DND-41 (cell line): ENCODE data around the gene STX1B.

Experiments used
- ATAC-seq: fragments of 200-7000 bp; cut with Tn5 transposase; 3 replicates; pipeline ENCODE4 v1.9.1; 2021; ENCODE audit warnings: low read depth; ENCODE audit not compliant: insufficient read depth
- DNase-seq: peaks from one replicate; pipeline ENCODE4 v3.0.0-alpha.2; 2020
- H2AFZ ChIP-seq: 2 replicates; pipeline ENCODE4 v1.6.0; 2012; ENCODE audit warnings: low read depth, low read length
- H3K27ac ChIP-seq: 2 replicates; pipeline ENCODE4 v1.5.1; 2012; ENCODE audit warnings: low read length, inconsistent platforms
- H3K27me3 ChIP-seq: fragments of 200-600 bp; sonication (generic); 2 replicates; pipeline ENCODE4 v1.6.0; 2012; ENCODE audit warnings: low read length, mild to moderate bottlenecking, inconsistent platforms; ENCODE audit not compliant: insufficient read depth, poor library complexity
- H3K36me3 ChIP-seq: 2 replicates; pipeline ENCODE4 v1.5.1; 2012; ENCODE audit warnings: low read length, inconsistent platforms; ENCODE audit not compliant: insufficient read depth
- H3K4me1 ChIP-seq: 2 replicates; pipeline ENCODE4 v1.5.1; 2012; ENCODE audit warnings: mild to moderate bottlenecking, low read length; ENCODE audit not compliant: insufficient read depth
- H3K4me2 ChIP-seq: 2 replicates; pipeline ENCODE4 v1.6.0; 2012; ENCODE audit warnings: mild to moderate bottlenecking, moderate library complexity, low read length, inconsistent platforms; ENCODE audit not compliant: insufficient read depth
- H3K4me3 ChIP-seq, 2 experiments: fragments of 200-600 bp in 1 of 2; shearing (Covaris generic) in 1 of 2; 2 replicates each; pipeline ENCODE4 v1.5.1; 2012 to 2016; ENCODE audit warnings: inconsistent platforms in 2 of 2, low read length in 2 of 2, mild to moderate bottlenecking in 2 of 2, low read depth in 1 of 2, moderate library complexity in 1 of 2
- H3K79me2 ChIP-seq: 2 replicates; pipeline ENCODE4 v1.6.0; 2012; ENCODE audit warnings: low read length, inconsistent platforms; ENCODE audit not compliant: insufficient read depth
- H3K9ac ChIP-seq: 2 replicates; pipeline ENCODE4 v1.6.0; 2012; ENCODE audit warnings: low read depth, mild to moderate bottlenecking, inconsistent platforms, low read length, moderate library complexity
- H3K9me3 ChIP-seq: 2 replicates; pipeline ENCODE4 v1.5.1; 2012; ENCODE audit warnings: low read length, moderate library complexity, mild to moderate bottlenecking, inconsistent platforms; ENCODE audit not compliant: insufficient read depth, severe bottlenecking
- H4K20me1 ChIP-seq: 2 replicates; pipeline ENCODE4 v1.6.0; 2012; ENCODE audit warnings: low read length; ENCODE audit not compliant: insufficient read depth
- EZH2 ChIP-seq: IDR thresholded peaks from 3 replicates; pipeline ENCODE4 v1.6.1; 2012; ENCODE audit warnings: borderline replicate concordance, low read depth, mild to moderate bottlenecking, moderate library complexity, low read length, inconsistent platforms; ENCODE audit not compliant: severe bottlenecking
- TF ChIP-seq, protein P1 (sequence below): IDR thresholded peaks from 2 replicates; pipeline ENCODE4 v1.5.1; 2012; ENCODE audit warnings: borderline replicate concordance, low read length, moderate library complexity, mild to moderate bottlenecking; ENCODE audit not compliant: poor library complexity, severe bottlenecking; ENCODE audit errors: extremely low read depth

The STX1B gene

DNA sequence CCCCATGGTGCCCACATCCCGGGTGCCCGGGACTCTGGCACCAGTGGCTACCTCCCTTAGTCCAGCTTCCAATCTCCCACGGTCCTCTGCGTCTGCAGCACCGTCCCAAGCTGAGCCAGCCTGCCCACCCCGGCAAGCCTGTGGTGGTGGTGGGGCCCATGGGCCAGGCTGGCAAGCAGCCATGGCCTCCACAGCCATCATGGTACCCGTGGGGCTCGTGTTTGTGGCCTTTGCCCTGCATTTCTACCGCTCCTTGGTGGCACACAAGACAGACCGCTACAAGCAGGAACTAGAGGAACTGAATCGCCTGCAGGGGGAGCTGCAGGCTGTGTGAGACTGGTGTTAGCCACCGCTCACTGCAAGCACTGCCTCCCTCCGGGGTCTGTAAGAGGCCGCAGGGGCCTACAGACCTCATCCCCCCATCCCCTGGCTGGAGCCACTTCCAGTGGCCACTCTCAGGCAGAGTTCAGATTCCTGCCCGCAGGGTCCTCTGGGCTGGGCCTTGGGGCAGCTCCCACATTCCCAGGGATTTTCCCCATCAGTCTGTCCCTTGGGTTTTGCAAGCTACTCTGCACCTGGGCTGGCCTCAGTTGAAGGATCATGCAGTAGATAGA lies 56.8 kb downstream of the STX1B start:
- H3K79me2 ChIP-seq, result peaks cover 11% of the 10 kb centered on the region
- peak; percentile 47 for ATAC-seq
- no peak overlapping the region for H3K4me2 ChIP-seq

DNA sequence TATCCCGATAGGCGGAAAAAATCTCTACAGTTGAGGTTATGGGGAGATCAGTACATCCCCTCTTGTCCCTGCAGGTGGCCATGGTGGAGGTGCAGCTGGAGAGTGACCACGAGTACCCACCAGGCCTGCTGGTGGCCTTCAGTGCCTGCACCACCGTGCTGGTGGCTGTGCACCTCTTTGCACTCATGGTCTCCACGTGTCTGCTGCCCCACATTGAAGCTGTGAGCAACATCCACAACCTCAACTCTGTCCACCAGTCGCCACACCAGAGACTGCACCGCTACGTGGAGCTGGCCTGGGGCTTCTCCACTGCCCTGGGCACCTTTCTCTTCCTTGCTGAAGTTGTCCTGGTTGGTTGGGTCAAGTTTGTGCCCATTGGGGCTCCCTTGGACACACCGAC lies 57.3 kb downstream of the STX1B start:
- Histone ChIP-seq H3K9ac (no peak overlapping the region), H3K4me2 (no peak overlapping the region)

More for the DNA sequence above, 56.8 kb downstream of the STX1B start:
- H3K9me3 ChIP-seq, result no peaks in the 10 kb centered on the region
- peaks cover 1% of the 10 kb centered on the region; the same call in 1 of the 2 replicates for H3K36me3 ChIP-seq
- DNase-seq, result peak; percentile 75
- peaks cover 3% of the 10 kb centered on the region for H4K20me1 ChIP-seq
- no peak for TF ChIP-seq EZH2
- TF ChIP-seq, protein P1, sequence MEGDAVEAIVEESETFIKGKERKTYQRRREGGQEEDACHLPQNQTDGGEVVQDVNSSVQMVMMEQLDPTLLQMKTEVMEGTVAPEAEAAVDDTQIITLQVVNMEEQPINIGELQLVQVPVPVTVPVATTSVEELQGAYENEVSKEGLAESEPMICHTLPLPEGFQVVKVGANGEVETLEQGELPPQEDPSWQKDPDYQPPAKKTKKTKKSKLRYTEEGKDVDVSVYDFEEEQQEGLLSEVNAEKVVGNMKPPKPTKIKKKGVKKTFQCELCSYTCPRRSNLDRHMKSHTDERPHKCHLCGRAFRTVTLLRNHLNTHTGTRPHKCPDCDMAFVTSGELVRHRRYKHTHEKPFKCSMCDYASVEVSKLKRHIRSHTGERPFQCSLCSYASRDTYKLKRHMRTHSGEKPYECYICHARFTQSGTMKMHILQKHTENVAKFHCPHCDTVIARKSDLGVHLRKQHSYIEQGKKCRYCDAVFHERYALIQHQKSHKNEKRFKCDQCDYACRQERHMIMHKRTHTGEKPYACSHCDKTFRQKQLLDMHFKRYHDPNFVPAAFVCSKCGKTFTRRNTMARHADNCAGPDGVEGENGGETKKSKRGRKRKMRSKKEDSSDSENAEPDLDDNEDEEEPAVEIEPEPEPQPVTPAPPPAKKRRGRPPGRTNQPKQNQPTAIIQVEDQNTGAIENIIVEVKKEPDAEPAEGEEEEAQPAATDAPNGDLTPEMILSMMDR, result peak; percentile 79
- H3K4me3 ChIP-seq, result no peak overlapping the region
- H3K9ac ChIP-seq, result no peak overlapping the region
- 0 out of 2 replicates have a peak overlapping the region, but pooled peaks have one; percentile 12 for H2AFZ ChIP-seq
- peaks cover 32% of the 10 kb centered on the region for H3K4me1 ChIP-seq
- no peaks in the 10 kb centered on the region for H3K27me3 ChIP-seq
- peak overlapping the region; percentile 51 for H3K27ac ChIP-seq

DNA sequence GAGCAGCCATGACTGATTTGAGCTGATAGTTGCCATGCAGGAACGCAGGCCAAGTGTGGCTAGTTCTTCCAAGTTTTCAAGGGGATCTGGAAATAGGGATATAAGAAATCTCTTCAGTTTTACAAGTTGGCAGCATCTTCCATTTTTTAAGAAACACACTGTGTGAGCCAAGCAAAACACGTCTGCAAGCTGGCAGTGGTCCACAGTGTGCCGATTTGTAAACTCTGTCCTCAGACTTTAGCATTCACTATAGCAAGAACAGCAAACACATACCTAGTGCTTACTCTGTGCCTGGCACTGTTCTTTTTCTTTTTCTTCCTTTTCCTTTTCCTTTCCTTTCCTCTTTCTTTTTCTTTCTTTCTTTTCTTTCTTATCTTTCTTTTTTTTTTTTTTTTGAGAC lies 58.7 kb downstream of the STX1B start:
- Histone ChIP-seq H3K9me3 (no peaks in the 10 kb centered on the region), H3K27me3 (no peaks in the 10 kb centered on the region), H3K79me2 (peaks cover 4% of the 10 kb centered on the region), H2AFZ (no peak overlapping the region), H3K4me2 (no peak overlapping the region), H3K27ac (no peak overlapping the region), H4K20me1 (no peaks in the 10 kb centered on the region), H3K4me3 (no peak overlapping the region), H3K36me3 (peaks cover 15% of the 10 kb centered on the region), H3K4me1 (peaks cover 26% of the 10 kb centered on the region), H3K9ac (no peak overlapping the region)
- DNase-seq (no peak), ATAC-seq (no peak)
- TF ChIP-seq, protein P1, result no peak
- TF ChIP-seq EZH2, result no peak

More for the DNA sequence above, 57.3 kb downstream of the STX1B start:
- Histone ChIP-seq H4K20me1 (no peaks in the 10 kb centered on the region), H2AFZ (no peak overlapping the region), H3K27ac (peak overlapping the region; percentile 51), H3K4me3 (no peak overlapping the region), H3K4me1 (peaks cover 29% of the 10 kb centered on the region), H3K9me3 (no peaks in the 10 kb centered on the region), H3K36me3 (peaks cover 2% of the 10 kb centered on the region), H3K79me2 (peaks cover 6% of the 10 kb centered on the region), H3K27me3 (no peaks in the 10 kb centered on the region)
- TF ChIP-seq, protein P1, result no peak
- TF ChIP-seq EZH2, result no peak
- DNase-seq, result no peak
- no peak for ATAC-seq

DNA sequence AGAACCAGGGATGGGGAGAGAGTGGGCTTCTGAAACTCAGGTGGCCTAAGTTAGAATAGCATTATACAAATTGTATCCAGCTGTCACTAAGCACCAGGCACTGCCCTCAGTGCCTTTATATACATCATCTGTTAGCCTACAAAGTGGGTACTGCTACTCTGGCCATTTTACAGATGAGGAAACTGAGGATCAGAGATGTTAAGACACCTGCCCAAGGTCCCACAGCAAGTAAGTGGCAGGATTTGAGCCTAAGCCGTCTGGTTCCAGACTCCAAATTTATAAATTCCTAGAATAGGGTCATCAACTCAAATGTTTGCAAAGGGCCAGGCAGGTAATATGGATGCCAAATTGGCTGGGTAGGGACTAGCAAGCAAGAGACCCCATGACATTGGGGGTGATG lies 59.2 kb downstream of the STX1B start:
- H3K79me2 ChIP-seq, result no peaks in the 10 kb centered on the region
- TF ChIP-seq EZH2, result no peak
- TF ChIP-seq, protein P1, result no peak
- no peak overlapping the region for H3K4me3 ChIP-seq
- H3K27me3 ChIP-seq, result no peaks in the 10 kb centered on the region
- ATAC-seq (no peak), DNase-seq (no peak)
- H3K9ac ChIP-seq, result no peak overlapping the region
- H3K4me2 ChIP-seq, result no peak overlapping the region
- no peaks in the 10 kb centered on the region for H3K9me3 ChIP-seq
- H3K4me1 ChIP-seq, result peaks cover 20% of the 10 kb centered on the region
- no peaks in the 10 kb centered on the region for H4K20me1 ChIP-seq
- H3K27ac ChIP-seq, result no peak overlapping the region
- H2AFZ ChIP-seq, result no peak overlapping the region
- H3K36me3 ChIP-seq, result peaks cover 20% of the 10 kb centered on the region
